SK-N-SH (cell line): Measurements from ENCODE around the gene GPX1.

ENCODE experiments used
- CHD2 ChIP-seq: fragments of 150-350 bp; IDR thresholded peaks from 2 replicates; pipeline ENCODE4 v1.6.1; 2018; ENCODE audit warnings: low read length; ENCODE audit not compliant: partially characterized antibody
- CTCF ChIP-seq: fragments of 200-600 bp; sonication (generic); IDR thresholded peaks from 2 replicates; pipeline ENCODE4 v1.6.1; 2017; ENCODE audit warnings: antibody characterized with exemption, mild to moderate bottlenecking, moderate library complexity
- NRF1 ChIP-seq: IDR thresholded peaks from 2 replicates; pipeline ENCODE4 v1.6.1; 2012; ENCODE audit warnings: low read depth, mild to moderate bottlenecking, low read length
- POLR2AphosphoS5 ChIP-seq: IDR thresholded peaks from 2 replicates; pipeline ENCODE4 v1.6.1; 2012; ENCODE audit warnings: low read depth, low read length
- RFX5 ChIP-seq: IDR thresholded peaks from 2 replicates; pipeline ENCODE4 v1.6.1; 2012; ENCODE audit warnings: mild to moderate bottlenecking, improper control_type of control experiment, low read length
- TAF1 ChIP-seq: IDR thresholded peaks from 2 replicates; pipeline ENCODE4 v1.6.1; 2012; ENCODE audit warnings: low read depth, mild to moderate bottlenecking, low read length, moderate library complexity, borderline replicate concordance
- USF1 ChIP-seq: IDR thresholded peaks from 2 replicates; pipeline ENCODE4 v1.4.0; 2012; ENCODE audit warnings: low read depth, borderline replicate concordance

GRCh38 chr3:49339941-49340800 lies 18.0 kb downstream of the GPX1 start, which contains the start of gene USP4:
- TF ChIP-seq CTCF (peak; percentile 30), POLR2AphosphoS5 (peak; percentile 85), NRF1 (peak; percentile 55), USF1 (no peak), CHD2 (peak; percentile 84), RFX5 (peak; percentile 6; the same call in 1 of the 2 replicates), TAF1 (no peak; the same call in none of the 2 replicates)
